ENCODE measurements around the gene ATP6V0B.

- TF ChIP-seq PHF8 (conservative IDR thresholded peaks at IDR 0.05; ENCODE audit: low read depth, low read length): no peak
- no peak for TF ChIP-seq RAD21 (IDR thresholded peaks at IDR 0.05 in 1 of 2, conservative IDR thresholded peaks at IDR 0.05 in 1 of 2; ENCODE audit: low read depth in 2 of 2, low read length in 2 of 2)
- TF ChIP-seq POLR2A (IDR thresholded peaks at IDR 0.05; ENCODE audit: control extremely low read depth in 1 of 2, low read depth in 2 of 2, low read length in 2 of 2): no peak
- no peak for TF ChIP-seq CTCF (IDR thresholded peaks at IDR 0.05; ENCODE audit: control extremely low read depth in 1 of 3, insufficient read depth in 1 of 3, low read depth in 1 of 3, low read length in 3 of 3)
- no peak for TF ChIP-seq BRCA1 (IDR thresholded peaks at IDR 0.05; ENCODE audit: low read depth, low read length)
- TF ChIP-seq FOSL1 (IDR thresholded peaks at IDR 0.05; ENCODE audit: insufficient read depth, low read depth, low read length): no peak
- no peak for TF ChIP-seq SP1 (IDR thresholded peaks at IDR 0.05; ENCODE audit: low read depth, low read length)
- TF ChIP-seq TAF7 (optimal IDR thresholded peaks at IDR 0.05; ENCODE audit: borderline replicate concordance, low read depth, low read length): no peak
- no peak for TF ChIP-seq RFX5 (IDR thresholded peaks at IDR 0.05; ENCODE audit: borderline replicate concordance, low read depth, low read length)
- TF ChIP-seq EZH2 (IDR thresholded peaks at IDR 0.05; ENCODE audit: low read depth, low read length, severe bottlenecking): no peak
- no peak for TF ChIP-seq ASH2L (IDR thresholded peaks at IDR 0.05; ENCODE audit: low read length)
These were observed 12.0 kb downstream of the ATP6V0B start for GRCh38 chr1:43986712-43987111.
